ENCODE data around the gene ROR1. TPM values are rescaled to one million over a fixed set of nuclear protein-coding genes. Genes with fewer than 3 reads are reported as not detected.

ROR1 gene
- total and polyA plus RNA-seq, 9 donors = 3.0 to 26.1 (median 15.0) TPM

- Histone ChIP-seq H3K9me3 (no peaks in the 10 kb centered on the region), H3K4me1 (ENCODE audit: insufficient read depth) (peaks cover 2% of the 10 kb centered on the region), H3K27ac (no peak overlapping the region), H3K36me3 (no peaks in the 10 kb centered on the region), H3K27me3 (no peaks in the 10 kb centered on the region), H3K4me3 (no peak overlapping the region)
- intact Hi-C loops (cut with DNase I) = loop anchor here in 1 of 4 donors (5.0 kb wide), 1 partner anchor 538 kb away; no protein-coding TSS in a partner anchor
- WGBS, 3 donors = 69 to 75% (median 72%) methylated on average over 7 of the region's 7 CpGs
- no peak for DNase-seq
- TF ChIP-seq POLR2A (IDR thresholded peaks at IDR 0.05) (no peak), CTCF (IDR thresholded peaks at IDR 0.05) (no peak), EP300 (IDR thresholded peaks at IDR 0.05) (no peak)
These were observed 21.1 kb downstream of the ROR1 start for GRCh38 chr1:63794939-63795378.

- no peaks in the 10 kb centered on the region for H3K36me3 ChIP-seq
- no peaks in the 10 kb centered on the region for H3K27me3 ChIP-seq
- no peak for DNase-seq
- H3K27ac ChIP-seq = no peak overlapping the region
- no peak overlapping the region for H3K4me3 ChIP-seq
- TF ChIP-seq POLR2A (IDR thresholded peaks at IDR 0.05) = no peak
- TF ChIP-seq CTCF (IDR thresholded peaks at IDR 0.05) = no peak
- TF ChIP-seq EP300 (IDR thresholded peaks at IDR 0.05) = no peak
- 54 to 68% (median 55%) methylated on average over 4 of the region's 4 CpGs for WGBS, 3 donors
- no peaks in the 10 kb centered on the region for H3K9me3 ChIP-seq
- peaks cover 3% of the 10 kb centered on the region for H3K4me1 ChIP-seq (ENCODE audit: insufficient read depth)
- intact Hi-C loops (cut with DNase I) = no loop called here
These were observed 21.6 kb downstream of the ROR1 start for GRCh38 chr1:63795455-63795854.

DNA sequence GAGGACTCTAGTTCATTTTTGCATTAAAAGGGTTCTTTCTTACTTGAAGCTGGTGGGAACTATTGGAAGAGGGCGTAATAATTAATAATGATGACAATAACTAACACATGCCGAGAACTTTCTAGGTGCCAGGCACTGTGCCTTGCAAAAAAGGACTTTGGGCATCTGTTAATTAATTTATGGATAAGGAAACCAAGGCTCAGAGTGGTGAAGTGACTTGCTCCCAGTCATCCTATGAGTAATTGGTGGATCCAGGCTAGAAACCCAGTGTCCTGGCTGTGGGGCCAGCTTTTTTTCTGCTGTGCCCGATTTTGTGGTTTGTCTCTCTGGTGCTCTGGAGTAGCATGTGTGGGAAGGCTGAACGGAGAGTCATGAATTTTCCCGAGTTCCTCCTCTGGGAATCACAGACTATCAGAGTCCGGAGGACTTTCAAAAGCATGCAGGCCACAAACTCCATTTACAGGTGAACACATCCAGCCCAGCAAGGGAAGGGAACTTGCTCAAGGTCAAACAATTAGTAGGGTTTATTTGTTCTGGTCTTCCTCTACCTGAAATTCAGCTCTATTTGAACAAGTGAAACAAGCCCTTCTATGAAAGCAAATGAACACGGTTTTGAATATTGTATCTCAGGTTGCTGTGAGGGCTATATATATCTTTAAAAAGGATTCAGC lies 23.4 kb downstream of the ROR1 start:
- no peaks in the 10 kb centered on the region for H3K27me3 ChIP-seq
- intact Hi-C loops (cut with DNase I) = no loop called here
- H3K36me3 ChIP-seq = no peaks in the 10 kb centered on the region
- H3K27ac ChIP-seq = no peak overlapping the region
- no peak for DNase-seq
- H3K9me3 ChIP-seq = no peaks in the 10 kb centered on the region
- H3K4me1 ChIP-seq (ENCODE audit: insufficient read depth) = peaks cover 4% of the 10 kb centered on the region
- no peak for TF ChIP-seq EP300 (IDR thresholded peaks at IDR 0.05)
- no peak for TF ChIP-seq POLR2A (IDR thresholded peaks at IDR 0.05)
- no peak for TF ChIP-seq CTCF (IDR thresholded peaks at IDR 0.05)
- H3K4me3 ChIP-seq = no peak overlapping the region
- 80 to 86% (median 83%) methylated on average over 7 of the region's 7 CpGs for WGBS, 3 donors

DNA sequence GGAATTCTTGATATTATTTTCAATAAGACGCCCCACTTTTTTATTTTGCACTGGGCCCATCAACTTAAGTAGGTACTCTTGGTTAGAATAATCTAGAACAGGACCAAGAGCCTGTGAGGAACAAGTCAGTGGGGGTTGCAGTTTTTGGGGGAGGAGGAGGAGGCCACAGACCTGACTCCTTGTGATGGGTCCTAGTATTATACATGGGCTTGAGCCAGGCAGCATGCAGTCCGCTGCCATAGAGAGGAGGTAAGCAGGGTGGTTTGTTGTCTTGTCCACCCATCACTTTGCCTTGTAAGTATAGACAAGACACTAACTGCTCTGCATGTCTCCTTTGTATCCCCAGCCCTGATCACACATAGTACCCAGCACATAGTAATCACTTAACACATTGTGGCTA lies 24.5 kb downstream of the ROR1 start:
- Histone ChIP-seq H3K9me3 (no peaks in the 10 kb centered on the region), H3K4me3 (no peak overlapping the region), H3K36me3 (no peaks in the 10 kb centered on the region), H3K27me3 (no peaks in the 10 kb centered on the region), H3K4me1 (ENCODE audit: insufficient read depth) (peaks cover 4% of the 10 kb centered on the region), H3K27ac (no peak overlapping the region)
- no peak for DNase-seq
- intact Hi-C loops (cut with DNase I) = no loop called here
- 73 to 99% (median 76%) methylated on average over 2 of the region's 2 CpGs for WGBS, 3 donors
- TF ChIP-seq POLR2A (IDR thresholded peaks at IDR 0.05) (no peak), EP300 (IDR thresholded peaks at IDR 0.05) (no peak), CTCF (IDR thresholded peaks at IDR 0.05) (no peak)
